Middle frontal gyrus (tissue), 1 donor: ENCODE results near the gene AIFM3.

ENCODE experiments used
- DNase-seq: peaks from one replicate; pipeline ENCODE4 v3.0.0-alpha.2; 2015; ENCODE audit warnings: low spot score; ENCODE audit errors: extremely low spot score

Gene AIFM3

GRCh38 chr22:21025763-21026755, 59.0 kb downstream of the AIFM3 start:
- no peak for DNase-seq

DNA sequence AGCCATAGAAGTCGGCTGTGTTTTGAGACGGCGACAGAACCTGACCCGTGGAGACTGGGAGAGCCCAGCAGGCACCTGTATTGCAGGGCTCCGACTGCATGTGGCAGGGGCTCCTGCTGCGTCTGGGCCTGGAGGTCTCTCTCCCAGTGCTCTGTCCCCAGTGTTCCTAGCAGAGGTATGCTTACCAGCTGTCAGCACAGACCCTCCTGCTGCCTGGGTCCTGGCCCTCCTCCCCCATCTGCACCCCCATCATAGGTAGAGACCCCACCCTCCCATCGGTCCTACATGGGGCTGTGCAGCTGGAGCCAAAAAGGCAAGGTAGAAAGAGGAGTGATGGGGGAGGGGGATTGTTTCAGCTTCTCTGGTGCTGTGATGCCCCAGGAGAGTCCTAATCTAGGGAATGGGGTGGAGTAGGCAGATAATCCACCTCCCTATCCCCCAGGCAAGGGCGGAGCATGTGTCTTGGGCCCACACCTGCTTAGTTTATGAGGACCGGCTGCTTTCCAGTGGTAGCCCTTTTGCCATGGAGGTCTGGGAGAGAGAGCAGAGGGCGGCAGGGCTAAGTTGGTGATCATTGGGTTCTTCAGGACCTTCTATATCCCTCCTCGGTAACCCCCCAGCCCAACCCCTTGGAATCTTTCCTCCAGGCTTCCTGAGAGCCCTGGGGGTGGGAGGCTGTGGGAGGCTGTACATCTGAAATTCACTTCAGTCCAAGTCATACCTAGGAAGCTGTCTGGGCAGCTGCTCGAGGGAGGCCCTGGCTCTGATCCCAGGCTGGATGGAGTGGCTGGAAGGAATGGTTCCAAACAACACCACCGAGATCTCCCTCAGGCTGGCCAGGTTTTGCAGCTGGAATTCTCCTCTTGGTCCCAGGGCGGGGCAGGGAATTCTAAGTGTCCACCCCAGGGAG, 60.0 kb downstream of the AIFM3 start:
- peak; percentile 19 for DNase-seq

DNA sequence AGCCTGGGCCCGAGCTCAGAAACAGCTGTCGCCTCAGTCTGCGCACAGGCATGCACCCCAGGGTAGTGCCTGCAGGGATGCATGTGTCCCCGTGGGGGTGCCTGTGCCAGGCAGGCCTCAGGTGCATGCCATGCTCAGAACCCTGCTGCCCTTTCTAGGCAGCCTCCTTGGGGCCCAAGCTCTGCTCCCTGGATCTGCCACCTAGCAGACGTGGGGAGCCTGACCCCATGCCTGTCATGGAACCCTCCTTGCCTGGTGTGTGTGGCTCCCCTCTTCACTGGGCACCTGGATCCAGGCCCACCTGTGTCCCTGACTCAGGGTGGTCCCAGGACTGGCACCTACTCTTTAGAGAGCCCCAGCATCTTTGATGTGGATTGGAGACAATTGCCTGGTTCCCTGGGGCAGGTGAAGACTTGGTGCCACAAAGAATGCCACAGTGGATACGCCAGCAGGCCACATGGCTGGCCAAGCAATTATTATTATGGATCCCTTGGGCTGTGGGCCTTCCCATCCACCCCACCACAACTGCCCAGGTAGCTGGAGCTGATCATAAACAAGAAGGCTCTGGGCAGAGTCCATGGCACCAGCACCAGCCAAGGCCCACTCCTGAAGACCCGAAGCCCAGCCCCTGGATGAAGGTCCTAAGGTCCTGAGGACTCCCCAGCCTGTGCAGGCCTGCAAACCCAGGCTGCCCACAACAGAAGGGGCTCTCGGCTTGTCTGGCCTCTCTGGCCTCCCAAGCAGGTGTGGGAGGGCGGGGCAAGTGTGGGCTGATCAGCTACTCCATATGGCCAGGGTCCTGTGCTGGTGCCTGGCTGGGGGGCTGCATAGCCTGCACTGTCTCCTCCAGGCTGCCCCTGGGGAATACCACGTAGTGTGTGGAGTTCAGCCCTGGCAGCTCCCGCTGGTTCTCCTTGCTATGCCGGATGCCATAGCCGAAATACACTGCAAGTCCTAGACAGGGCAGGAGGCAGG, 61.5 kb downstream of the AIFM3 start:
- no peak for DNase-seq

- no peak for DNase-seq
Measured at GRCh38 chr22:21029486-21030025, 62.5 kb downstream of the AIFM3 start.

GRCh38 chr22:21030032-21030431, 63.0 kb downstream of the AIFM3 start:
- DNase-seq, result no peak
